IMR-90 (cell line): Measurements from ENCODE around the gene EYS. TPM values are rescaled to one million over a fixed set of nuclear protein-coding genes. Genes with fewer than 3 reads are reported as not detected.

Source experiments
- ATAC-seq: fragments of 200-7000 bp; cut with Tn5 transposase; 2 replicates; pipeline ENCODE4 v1.9.1; 2020; ENCODE audit warnings: low read depth, mild to moderate bottlenecking, moderate library complexity
- BruUV-seq: library from RNA; stranded (reverse); fragments of 400-500 nt; replicated peaks from 2 replicates; lab custom pipeline; 2021; lab: Mats Ljungman, UMichigan
- CTCF ChIA-PET: fragments of 300-600 bp; formaldehyde crosslinking; extraction: SDS; loops from one replicate; lab custom pipeline; 2021; ENCODE audit warnings: antibody characterized with exemption; lab: Yijun Ruan, JAX
- POLR2A ChIA-PET: fragments of 300-600 bp; sonication (Branson Sonifier 250); formaldehyde crosslinking; loops from one replicate; lab custom pipeline; 2022; ENCODE audit warnings: antibody characterized with exemption; ENCODE audit not compliant: unreplicated experiment; lab: Charles Lee
- DNase-seq: peaks from one replicate; pipeline ENCODE4 v3.0.0; 2013
- H2AFZ ChIP-seq: replicated peaks from 2 replicates; pipeline ENCODE3; 2013; ENCODE audit warnings: low read length, mild to moderate bottlenecking; ENCODE audit not compliant: poor library complexity
- H2AK5ac ChIP-seq: 2 replicates; pipeline ENCODE4 v1.6.1; 2013; ENCODE audit warnings: low read depth, low read length, inconsistent platforms
- H2AK9ac ChIP-seq: replicated peaks from 2 replicates; pipeline ENCODE3; 2013; ENCODE audit warnings: mild to moderate bottlenecking, low read depth, low read length, moderate library complexity; ENCODE audit not compliant: poor library complexity
- H2BK120ac ChIP-seq: 2 replicates; pipeline ENCODE4 v1.6.1; 2013; ENCODE audit warnings: low read depth, low read length, inconsistent platforms
- H2BK15ac ChIP-seq: 3 replicates; pipeline ENCODE4 v1.6.1; 2013; ENCODE audit warnings: low read depth, low read length, inconsistent platforms
- H2BK20ac ChIP-seq: 2 replicates; pipeline ENCODE4 v1.6.1; 2013; ENCODE audit warnings: low read depth, mild to moderate bottlenecking, inconsistent platforms, low read length, moderate library complexity
- H2BK5ac ChIP-seq: 2 replicates; pipeline ENCODE4 v1.6.1; 2013; ENCODE audit warnings: mild to moderate bottlenecking, low read depth, low read length, inconsistent platforms; ENCODE audit not compliant: poor library complexity, severe bottlenecking
- H3K14ac ChIP-seq: replicated peaks from 2 replicates; pipeline ENCODE4 v1.6.1; 2013; ENCODE audit warnings: low read depth, low read length, inconsistent platforms
- H3K18ac ChIP-seq: 2 replicates; pipeline ENCODE4 v1.6.1; 2013; ENCODE audit warnings: low read depth, low read length, control low read depth
- H3K23ac ChIP-seq: 2 replicates; pipeline ENCODE4 v1.6.1; 2013; ENCODE audit warnings: low read depth, low read length, inconsistent platforms
- H3K27ac ChIP-seq: 2 replicates; pipeline ENCODE4 v1.5.1; 2013; ENCODE audit warnings: mild to moderate bottlenecking, control low read depth, low read length; ENCODE audit not compliant: insufficient read depth
- H3K27me3 ChIP-seq: 2 replicates; pipeline ENCODE4 v1.6.1; 2013; ENCODE audit warnings: low read length; ENCODE audit not compliant: control insufficient read depth, insufficient read depth
- H3K36me3 ChIP-seq: 2 replicates; pipeline ENCODE4 v1.6.1; 2013; ENCODE audit warnings: low read length, mixed read lengths; ENCODE audit not compliant: control insufficient read depth, insufficient read depth
- H3K4ac ChIP-seq: 2 replicates; pipeline ENCODE4 v1.6.1; 2013; ENCODE audit warnings: low read depth, low read length, inconsistent platforms
- H3K4me1 ChIP-seq: 2 replicates; pipeline ENCODE4 v1.6.1; 2013; ENCODE audit warnings: low read length, mixed read lengths; ENCODE audit not compliant: control insufficient read depth, insufficient read depth
- H3K4me2 ChIP-seq: 2 replicates; pipeline ENCODE4 v1.6.1; 2013; ENCODE audit warnings: low read depth, mild to moderate bottlenecking, control low read depth, low read length, moderate library complexity
- H3K4me3 ChIP-seq: 2 replicates; pipeline ENCODE4 v1.5.1; 2013; ENCODE audit warnings: low read depth, mild to moderate bottlenecking, control low read depth, low read length, moderate library complexity; ENCODE audit not compliant: insufficient read depth
- H3K56ac ChIP-seq: 2 replicates; pipeline ENCODE4 v1.6.1; 2013; ENCODE audit warnings: low read length, inconsistent platforms; ENCODE audit not compliant: insufficient read depth; ENCODE audit errors: extremely low read depth
- H3K79me1 ChIP-seq, 2 experiments: 2 replicates each; pipeline ENCODE4 v1.6.1; 2013; ENCODE audit warnings: low read length in 2 of 2, inconsistent platforms in 1 of 2, low read depth in 1 of 2
- H3K9ac ChIP-seq: 2 replicates; pipeline ENCODE4 v1.6.1; 2013; ENCODE audit warnings: low read depth, low read length, control low read depth
- H3K9me1 ChIP-seq: 2 replicates; pipeline ENCODE4 v1.6.1; 2013; ENCODE audit warnings: low read length, inconsistent platforms; ENCODE audit not compliant: insufficient read depth
- H3K9me3 ChIP-seq: 2 replicates; pipeline ENCODE4 v1.6.1; 2013; ENCODE audit warnings: low read length; ENCODE audit not compliant: control insufficient read depth, insufficient read depth
- H4K20me1 ChIP-seq: 2 replicates; pipeline ENCODE4 v1.6.1; 2013; ENCODE audit warnings: low read length, inconsistent platforms; ENCODE audit not compliant: insufficient read depth
- H4K5ac ChIP-seq: 2 replicates; pipeline ENCODE4 v1.6.1; 2013; ENCODE audit warnings: mild to moderate bottlenecking, low read depth, low read length, control low read depth
- H4K8ac ChIP-seq, 2 experiments: 2 replicates each; pipeline ENCODE4 v1.6.1; 2013; ENCODE audit warnings: low read depth in 2 of 2, low read length in 2 of 2, control low read depth in 1 of 2, inconsistent platforms in 1 of 2
- H4K91ac ChIP-seq: 2 replicates; pipeline ENCODE4 v1.6.1; 2013; ENCODE audit warnings: low read depth, low read length, inconsistent platforms; ENCODE audit not compliant: insufficient read depth
- CHD1 ChIP-seq: IDR thresholded peaks from 2 replicates; pipeline ENCODE4 v1.6.1; 2012; ENCODE audit warnings: low read depth, low read length, improper control_type of control experiment
- CTCF ChIP-seq: conservative IDR thresholded peaks from 2 replicates; pipeline ENCODE4 v1.5.1; 2012; ENCODE audit warnings: mild to moderate bottlenecking, low read depth, low read length, improper control_type of control experiment
- ELK1 ChIP-seq: fragments of 150-350 bp; IDR thresholded peaks from 2 replicates; pipeline ENCODE4 v1.6.1; 2016; ENCODE audit warnings: low read depth, mild to moderate bottlenecking, low read length, moderate library complexity, borderline replicate concordance
- FOS ChIP-seq: fragments of 150-350 bp; IDR thresholded peaks from 2 replicates; pipeline ENCODE4 v1.6.1; 2016; ENCODE audit warnings: low read depth, low read length
- MXI1 ChIP-seq: IDR thresholded peaks from 2 replicates; pipeline ENCODE4 v1.6.1; 2012; ENCODE audit warnings: low read depth, mild to moderate bottlenecking, low read length, moderate library complexity, borderline replicate concordance
- NFE2L2 ChIP-seq: fragments of 150-350 bp; IDR thresholded peaks from 2 replicates; pipeline ENCODE4 v1.6.1; 2016; ENCODE audit warnings: low read depth, mild to moderate bottlenecking, low read length
- POLR2A ChIP-seq: IDR thresholded peaks from 2 replicates; pipeline ENCODE4 v1.6.1; 2012; ENCODE audit warnings: mild to moderate bottlenecking, low read depth, low read length
- RAD21 ChIP-seq: IDR thresholded peaks from 2 replicates; pipeline ENCODE4 v1.6.1; 2012; ENCODE audit warnings: low read length, improper control_type of control experiment
- SMC3 ChIP-seq: fragments of 150-350 bp; IDR thresholded peaks from 2 replicates; pipeline ENCODE4 v1.6.1; 2016; ENCODE audit warnings: low read depth, mild to moderate bottlenecking, antibody characterized with exemption, low read length, moderate library complexity
- WGBS, 2 experiments: methylation state at CpG; one replicate each; pipeline versions ENCODE4 v1.1.5 to v1.1.7; 2013; ENCODE audit warnings: missing lambda C conversion rate in 2 of 2; ENCODE audit not compliant: insufficient read length in 1 of 2; ENCODE audit errors: extremely low coverage in 2 of 2; 5-methylcytosine and 5-hydroxymethylcytosine counted together
- dilution Hi-C: fragments of 300-500 bp; cut with HindIII; formaldehyde crosslinking; loops from one replicate; pipeline ENCODE4 v1.14.3; 2018; ENCODE audit warnings: low sequenced_read_pairs; ENCODE audit not compliant: unreplicated experiment
- in situ Hi-C: fragments of 300-500 bp; cut with MboI; formaldehyde crosslinking; loops from 3 replicates; pipeline ENCODE4 v1.14.3; 2019; ENCODE audit warnings: low sequenced_read_pairs, inconsistent platforms, mixed read lengths
- intact Hi-C: fragments of 100-400 bp; cut with micrococcal nuclease; formaldehyde crosslinking; loops from 2 replicates; pipeline ENCODE4 v1.10.0; 2022
- polyA plus RNA-seq, 3 experiments: library from polyadenylated mRNA; depleted of rRNA; stranded (reverse); fragments of >200 nt; gene quantifications; 2 replicates each; pipeline ENCODE4 v1.2.3, GENCODE V29; 2012; ENCODE audit warnings: low replicate concordance in 1 of 3
- total RNA-seq: library from RNA; depleted of rRNA; stranded (reverse); fragments of >200 nt; gene quantifications from 2 replicates; pipeline ENCODE4 v1.2.3, GENCODE V29; 2012

EYS gene
- total and polyA plus RNA-seq, 2 of the 4 experiments (the other 2 are of a cell fraction) = under 0.01 TPM; not detected in 1

- Histone ChIP-seq H3K27me3 (no peaks in the 10 kb centered on the region), H2AK9ac (no peak overlapping the region), H4K5ac (no peak overlapping the region), H2BK20ac (no peak overlapping the region), H3K14ac (no peak overlapping the region), H2BK15ac (no peak overlapping the region; the same call in 2 of the 3 replicates), H3K18ac (no peak overlapping the region; the same call in 1 of the 2 replicates), H2BK5ac (no peak overlapping the region), H3K23ac (no peak overlapping the region), H2BK120ac (no peak overlapping the region; the same call in 1 of the 2 replicates), H3K56ac (no peak overlapping the region), H4K91ac (no peak overlapping the region), H2AK5ac (no peak overlapping the region), H3K4me1 (peaks cover 5% of the 10 kb centered on the region; the same call in 1 of the 2 replicates), H3K79me1 (no peaks in the 10 kb centered on the region), H3K4ac (no peak overlapping the region), H3K4me3 (no peak overlapping the region), H4K8ac (no peak overlapping the region), H3K4me2 (peak overlapping the region; percentile 45; the same call in 1 of the 2 replicates), H3K9me1 (no peaks in the 10 kb centered on the region), H4K20me1 (no peaks in the 10 kb centered on the region), H2AFZ (no peak overlapping the region), H3K9ac (no peak overlapping the region), H3K36me3 (no peaks in the 10 kb centered on the region), H3K9me3 (no peaks in the 10 kb centered on the region), H3K27ac (peak overlapping the region; percentile 13; the same call in 1 of the 2 replicates)
- DNase-seq (peak; percentile 4), ATAC-seq (peak; percentile 59)
- TF ChIP-seq POLR2A (no peak), CHD1 (no peak), SMC3 (no peak), MXI1 (no peak), CTCF (no peak), RAD21 (no peak), NFE2L2 (no peak), FOS (no peak), ELK1 (no peak)
- CTCF ChIA-PET = no interaction called here
- dilution Hi-C loops = no loop called here
- no CpG with 5 or more reads among the region's 2 CpGs for WGBS, 2 experiments
- no TSS peak for BruUV-seq
- in situ Hi-C loops = no loop called here
- POLR2A ChIA-PET = no interaction called here
- intact Hi-C loops = no loop called here
Measured at GRCh38 chr6:64504503-64504902, 1202.5 kb downstream of the EYS start.
